GM13976 (cell line): ENCODE measurements around the gene GRK3.

Source experiments
- DNase-seq: peaks from one replicate; pipeline ENCODE4 v3.0.0; 2012; ENCODE audit warnings: low spot score
- in situ Hi-C: fragments of 300-500 bp; cut with MboI; formaldehyde crosslinking; loops from one replicate; pipeline ENCODE4 v1.12.0; 2022; ENCODE audit warnings: low sequenced_read_pairs, mixed read lengths, inconsistent platforms; ENCODE audit not compliant: unreplicated experiment
- TF ChIP-seq, protein P1 (sequence below): IDR thresholded peaks from 2 replicates; pipeline ENCODE4 v1.5.1; 2012; ENCODE audit warnings: borderline replicate concordance, mild to moderate bottlenecking; ENCODE audit not compliant: insufficient read depth; ENCODE audit errors: extremely low read depth, missing control alignments, control extremely low read depth

GRK3 gene

DNA sequence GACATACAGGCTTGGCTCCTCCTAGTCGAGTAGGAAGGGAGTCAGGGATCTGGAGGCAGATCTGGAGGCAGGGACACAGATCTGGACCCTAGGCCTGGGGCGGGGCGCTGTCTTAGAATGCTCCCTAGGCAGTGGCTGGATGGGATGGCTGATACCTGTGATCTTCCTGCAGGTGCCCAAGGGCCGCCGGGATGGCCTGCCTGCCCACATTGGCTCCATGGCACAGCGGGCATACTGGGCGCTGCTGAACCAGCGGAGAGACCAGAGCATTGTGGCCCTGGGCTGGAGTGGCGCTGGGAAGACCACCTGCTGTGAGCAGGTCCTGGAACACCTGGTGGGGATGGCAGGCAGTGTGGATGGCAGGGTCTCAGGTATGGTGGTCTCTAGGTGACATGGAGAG lies 212.9 kb downstream of the GRK3 start:
- DNase-seq = no peak
- in situ Hi-C loops = loop anchor here (10.0 kb wide), 2 partner anchors 303 to 557 kb away; no protein-coding TSS in a partner anchor
- TF ChIP-seq, protein P1, sequence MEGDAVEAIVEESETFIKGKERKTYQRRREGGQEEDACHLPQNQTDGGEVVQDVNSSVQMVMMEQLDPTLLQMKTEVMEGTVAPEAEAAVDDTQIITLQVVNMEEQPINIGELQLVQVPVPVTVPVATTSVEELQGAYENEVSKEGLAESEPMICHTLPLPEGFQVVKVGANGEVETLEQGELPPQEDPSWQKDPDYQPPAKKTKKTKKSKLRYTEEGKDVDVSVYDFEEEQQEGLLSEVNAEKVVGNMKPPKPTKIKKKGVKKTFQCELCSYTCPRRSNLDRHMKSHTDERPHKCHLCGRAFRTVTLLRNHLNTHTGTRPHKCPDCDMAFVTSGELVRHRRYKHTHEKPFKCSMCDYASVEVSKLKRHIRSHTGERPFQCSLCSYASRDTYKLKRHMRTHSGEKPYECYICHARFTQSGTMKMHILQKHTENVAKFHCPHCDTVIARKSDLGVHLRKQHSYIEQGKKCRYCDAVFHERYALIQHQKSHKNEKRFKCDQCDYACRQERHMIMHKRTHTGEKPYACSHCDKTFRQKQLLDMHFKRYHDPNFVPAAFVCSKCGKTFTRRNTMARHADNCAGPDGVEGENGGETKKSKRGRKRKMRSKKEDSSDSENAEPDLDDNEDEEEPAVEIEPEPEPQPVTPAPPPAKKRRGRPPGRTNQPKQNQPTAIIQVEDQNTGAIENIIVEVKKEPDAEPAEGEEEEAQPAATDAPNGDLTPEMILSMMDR = no peak

DNA sequence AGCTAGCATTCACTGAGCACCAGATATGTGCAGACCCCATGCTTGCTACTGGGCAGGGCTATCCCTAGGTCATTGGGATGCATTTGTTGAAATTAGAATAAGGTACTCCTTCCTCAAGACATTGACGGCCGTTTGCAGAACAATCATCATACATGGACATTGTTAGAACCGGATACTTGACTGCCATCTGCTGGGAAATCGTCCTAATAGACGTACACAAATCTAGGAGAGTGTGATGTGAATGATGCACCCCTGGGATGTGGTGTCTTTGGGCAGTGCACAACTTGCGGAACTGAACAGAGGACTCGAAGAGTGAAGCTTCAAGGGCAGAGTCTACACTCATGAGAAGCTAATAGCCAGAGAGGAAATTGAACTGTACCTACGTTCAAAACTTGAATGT lies 213.4 kb downstream of the GRK3 start:
- TF ChIP-seq, protein P1 = peak; percentile 2
- DNase-seq = peak; percentile 66
- in situ Hi-C loops = loop anchor here (10.0 kb wide), 2 partner anchors 303 to 557 kb away; no protein-coding TSS in a partner anchor
